GM12875 (cell line): ENCODE measurements around the gene KMT5B.

Experiments
- H3K4me3 ChIP-seq: one replicate; pipeline ENCODE4 v1.5.1; 2011; ENCODE audit warnings: low read depth, low read length, control low read depth
- TF ChIP-seq, protein P1 (sequence below): IDR thresholded peaks from 2 replicates; pipeline ENCODE4 v1.5.1; 2011; ENCODE audit warnings: low read depth, mild to moderate bottlenecking, control low read depth, inconsistent platforms, low read length, moderate library complexity, borderline replicate concordance; ENCODE audit not compliant: insufficient read depth

The KMT5B gene

DNA sequence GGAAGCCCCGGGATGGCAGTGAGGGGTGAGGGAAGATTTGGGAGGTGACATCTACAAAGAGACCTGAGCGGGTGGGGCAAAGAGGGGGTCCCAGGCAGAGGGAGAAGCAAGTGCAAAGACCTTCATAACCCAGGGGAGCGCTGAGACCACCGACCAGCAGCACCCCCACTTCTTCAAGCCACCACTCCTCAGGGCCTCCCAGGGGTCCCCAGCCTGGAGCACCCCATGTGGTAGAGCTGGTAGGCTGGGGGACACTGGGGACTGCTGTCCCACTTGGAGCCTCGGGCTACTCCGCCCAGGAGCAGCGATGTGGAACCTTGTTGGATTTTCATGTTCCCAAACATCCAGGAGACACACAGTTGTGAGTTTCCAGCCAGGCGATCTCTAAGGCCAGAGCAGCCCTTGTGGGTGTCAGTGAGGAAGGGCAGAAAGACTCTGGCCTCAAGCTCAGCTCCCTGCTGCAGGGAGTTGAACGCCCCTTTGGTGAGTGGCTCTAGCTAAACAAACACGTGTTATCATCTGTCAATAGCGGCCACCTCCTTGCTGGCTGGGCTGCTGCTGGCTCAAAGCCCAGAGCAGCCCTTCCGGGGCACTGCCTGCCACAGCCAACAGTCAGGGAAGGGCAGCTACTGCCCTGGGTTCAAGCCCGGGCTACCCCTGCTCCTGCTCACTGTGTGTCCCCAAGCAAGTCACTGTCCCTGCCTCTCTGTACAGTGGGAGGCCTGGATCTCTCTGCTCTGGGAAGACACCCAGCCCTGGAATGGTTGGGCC, 66.2 kb downstream of the KMT5B start:
- H3K4me3 ChIP-seq: no peak overlapping the region
- TF ChIP-seq, protein P1, sequence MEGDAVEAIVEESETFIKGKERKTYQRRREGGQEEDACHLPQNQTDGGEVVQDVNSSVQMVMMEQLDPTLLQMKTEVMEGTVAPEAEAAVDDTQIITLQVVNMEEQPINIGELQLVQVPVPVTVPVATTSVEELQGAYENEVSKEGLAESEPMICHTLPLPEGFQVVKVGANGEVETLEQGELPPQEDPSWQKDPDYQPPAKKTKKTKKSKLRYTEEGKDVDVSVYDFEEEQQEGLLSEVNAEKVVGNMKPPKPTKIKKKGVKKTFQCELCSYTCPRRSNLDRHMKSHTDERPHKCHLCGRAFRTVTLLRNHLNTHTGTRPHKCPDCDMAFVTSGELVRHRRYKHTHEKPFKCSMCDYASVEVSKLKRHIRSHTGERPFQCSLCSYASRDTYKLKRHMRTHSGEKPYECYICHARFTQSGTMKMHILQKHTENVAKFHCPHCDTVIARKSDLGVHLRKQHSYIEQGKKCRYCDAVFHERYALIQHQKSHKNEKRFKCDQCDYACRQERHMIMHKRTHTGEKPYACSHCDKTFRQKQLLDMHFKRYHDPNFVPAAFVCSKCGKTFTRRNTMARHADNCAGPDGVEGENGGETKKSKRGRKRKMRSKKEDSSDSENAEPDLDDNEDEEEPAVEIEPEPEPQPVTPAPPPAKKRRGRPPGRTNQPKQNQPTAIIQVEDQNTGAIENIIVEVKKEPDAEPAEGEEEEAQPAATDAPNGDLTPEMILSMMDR: no peak

DNA sequence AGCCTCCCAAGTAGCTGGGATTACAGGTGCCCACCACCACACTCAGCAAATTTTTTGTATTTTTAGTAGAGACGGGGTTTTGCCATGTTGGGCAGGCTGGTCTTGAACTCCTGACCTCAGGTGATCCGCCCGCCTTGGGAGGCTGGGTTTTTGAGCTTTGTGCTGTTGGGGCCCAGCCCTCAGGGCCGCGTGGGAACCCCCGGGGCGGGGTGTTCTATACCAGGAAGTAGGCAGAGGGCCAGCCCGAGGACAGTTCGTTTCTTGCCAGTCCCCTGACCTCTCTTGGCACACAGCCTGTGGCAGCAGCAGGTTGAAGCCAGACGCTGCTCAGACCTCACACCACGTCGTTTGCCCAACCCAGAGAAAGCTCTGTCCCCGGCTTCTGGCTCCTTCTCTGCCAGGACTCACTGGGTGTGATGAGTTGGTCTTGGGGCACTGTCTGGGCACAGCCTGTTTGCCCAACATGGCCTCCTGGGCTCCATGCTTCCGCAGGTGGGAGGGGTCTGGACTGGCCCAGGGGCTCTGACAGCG, 67.0 kb downstream of the KMT5B start:
- TF ChIP-seq, protein P1: no peak
- no peak overlapping the region for H3K4me3 ChIP-seq

DNA sequence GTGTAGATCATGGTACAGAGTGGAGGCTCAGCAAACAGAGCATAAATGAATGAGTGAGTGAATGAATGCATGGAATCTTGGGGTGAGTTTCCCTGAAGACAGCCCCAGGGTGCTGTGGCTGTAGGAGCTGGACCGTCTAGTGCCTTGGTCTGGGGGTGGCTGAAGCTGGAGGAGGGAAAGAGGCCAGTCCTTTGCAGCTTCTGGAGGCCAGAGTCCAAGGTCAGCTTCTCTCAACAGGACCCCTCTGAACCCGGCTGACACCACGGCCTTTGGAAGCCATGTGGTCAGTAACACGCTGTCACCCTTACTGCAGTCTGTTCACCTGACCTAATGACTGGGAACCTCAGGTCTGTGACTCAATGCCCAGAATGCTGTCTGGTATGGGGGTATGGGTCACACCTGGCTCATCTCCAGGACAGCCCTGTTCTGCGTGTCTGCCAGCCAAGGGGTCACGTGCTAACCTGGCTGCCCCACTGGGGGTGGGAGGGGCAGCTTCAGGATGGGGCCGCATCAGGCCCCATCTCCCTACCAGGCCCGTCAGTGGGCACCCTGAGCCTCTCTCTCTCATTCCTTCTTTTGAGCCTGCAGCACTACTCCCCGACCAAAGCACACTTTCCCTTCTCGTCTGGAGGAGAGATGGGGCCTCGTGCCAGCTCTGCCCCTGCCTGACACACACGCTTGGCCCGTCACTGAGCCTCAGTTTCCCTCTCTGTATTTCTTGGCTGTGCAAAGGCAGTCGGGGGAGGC, 67.8 kb downstream of the KMT5B start:
- no peak overlapping the region for H3K4me3 ChIP-seq
- TF ChIP-seq, protein P1: no peak

DNA sequence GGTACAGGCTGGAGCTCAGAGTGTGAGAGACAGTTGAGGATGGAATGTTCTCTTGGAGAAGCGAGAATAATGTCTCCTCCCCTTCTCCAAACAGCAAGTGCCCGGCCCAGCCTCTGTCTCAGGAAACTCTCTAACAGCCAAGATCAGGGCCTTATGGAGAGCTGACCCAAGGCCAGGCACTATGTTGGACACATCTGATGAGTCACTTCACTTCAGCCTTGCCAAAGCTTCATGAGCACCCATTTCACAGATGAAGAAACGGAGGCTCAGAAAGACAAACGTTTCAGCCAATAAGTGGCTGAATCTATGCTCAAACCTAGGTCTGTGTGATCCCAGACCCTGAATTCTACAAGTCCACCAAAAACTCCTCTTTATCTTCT, 69.8 kb downstream of the KMT5B start:
- no peak overlapping the region for H3K4me3 ChIP-seq
- TF ChIP-seq, protein P1: no peak

DNA sequence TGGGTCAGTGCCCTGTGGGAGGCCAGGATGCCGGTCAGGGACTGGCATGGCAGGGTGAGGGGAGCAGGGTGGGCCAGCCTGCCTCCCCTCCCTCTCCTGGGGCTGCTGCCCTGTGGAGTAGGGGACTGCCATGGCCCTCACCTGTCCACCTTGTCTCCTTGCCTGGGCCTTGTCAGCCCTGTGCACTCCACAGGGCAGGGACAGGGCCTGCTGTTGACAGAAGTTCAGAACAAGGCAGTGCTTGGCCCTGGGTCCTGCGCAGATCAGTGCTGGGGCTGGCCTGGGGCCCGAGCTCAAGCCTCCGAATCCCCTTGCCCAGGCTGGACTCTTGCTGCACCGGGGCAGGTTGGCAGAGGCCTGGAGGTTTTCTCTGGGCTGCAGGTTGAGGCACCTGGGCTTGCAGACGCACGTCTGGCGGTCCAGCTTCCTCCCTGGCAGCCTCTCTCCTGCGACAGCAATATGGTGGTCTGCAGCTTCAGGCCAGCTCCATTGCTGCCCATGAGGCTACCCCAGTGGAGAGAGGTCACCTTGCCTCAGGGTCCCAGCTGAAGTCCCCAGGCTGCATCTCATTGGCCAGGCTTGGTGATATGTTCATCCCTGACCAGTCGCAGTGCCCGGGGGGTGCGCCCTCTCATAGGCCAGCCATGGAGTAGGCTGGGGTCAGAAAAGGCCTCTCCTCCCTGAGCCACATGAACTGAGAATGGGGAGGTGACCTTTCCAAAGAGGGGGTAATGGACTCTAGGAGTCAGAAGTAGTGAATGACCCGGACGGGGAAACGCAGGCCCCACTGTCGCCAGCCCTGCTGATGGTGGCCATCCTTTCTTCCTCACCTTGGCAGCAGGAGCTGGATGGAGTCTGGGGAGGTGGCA, 70.4 kb downstream of the KMT5B start:
- no peak overlapping the region for H3K4me3 ChIP-seq
- TF ChIP-seq, protein P1: no peak

DNA sequence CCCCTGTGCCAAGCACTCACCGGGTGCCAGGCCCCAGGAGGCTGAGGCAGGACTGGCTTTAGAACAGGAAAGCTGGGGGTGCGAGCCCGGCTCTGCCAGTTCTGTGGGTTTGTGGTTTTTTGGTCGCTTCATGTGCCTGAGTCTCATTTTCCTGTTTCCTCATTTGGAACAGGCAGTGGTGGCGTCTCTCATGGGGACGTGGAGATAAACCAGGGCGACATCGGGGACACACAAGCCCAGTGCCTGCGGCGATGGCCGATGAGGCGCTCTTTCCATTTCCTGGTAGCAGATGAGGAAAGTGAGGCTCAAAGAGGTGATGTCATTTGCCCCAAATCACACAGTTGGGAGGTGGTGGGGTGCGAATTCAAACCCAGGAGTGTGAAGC, 71.1 kb downstream of the KMT5B start:
- TF ChIP-seq, protein P1: no peak
- no peak overlapping the region for H3K4me3 ChIP-seq
